Caco-2 (cell line): ENCODE data around the gene CCDC88A. TPM values are rescaled to one million over a fixed set of nuclear protein-coding genes. Genes with fewer than 3 reads are reported as not detected.
A peak's percentile ranks its signal among the peaks of the same experiment; 100 is the strongest.
"Not testable (repeated sequence)": the region's sequence is repeated elsewhere in the genome, so short reads cannot be mapped to it uniquely, and the experiment has no call there.

ENCODE experiments used
- BruUV-seq: library from RNA; stranded (reverse); fragments of 400-500 nt; replicated peaks from 2 replicates; lab custom pipeline; 2021; lab: Mats Ljungman, UMichigan
- CTCF ChIA-PET: fragments of 300-600 bp; sonication (Branson Sonifier 250); formaldehyde crosslinking; loops from one replicate; lab custom pipeline; 2022; ENCODE audit warnings: antibody characterized with exemption; lab: Charles Lee
- POLR2A ChIA-PET: fragments of 300-600 bp; sonication (Branson Sonifier 250); formaldehyde crosslinking; loops from one replicate; lab custom pipeline; 2022; ENCODE audit warnings: antibody characterized with exemption; lab: Charles Lee
- DNase-seq, 2 experiments: peaks; one replicate each; pipeline versions ENCODE4 v3.0.0 to v3.0.0-alpha.2; 2020 to 2022
- H3K27me3 ChIP-seq: replicated peaks from 2 replicates; pipeline ENCODE4 v1.6.0; 2011; ENCODE audit warnings: low read length; ENCODE audit not compliant: control insufficient read depth, insufficient read depth
- H3K36me3 ChIP-seq: 2 replicates; pipeline ENCODE4 v1.5.1; 2011; ENCODE audit warnings: low read length; ENCODE audit not compliant: control insufficient read depth, insufficient read depth
- H3K4me1 ChIP-seq: fragments of 250-450 bp; sonication (Bioruptor Pico); 2 replicates; pipeline ENCODE4 v1.5.1; 2020; ENCODE audit warnings: mild to moderate bottlenecking
- H3K4me3 ChIP-seq: 2 replicates; pipeline ENCODE4 v1.5.1; 2011; ENCODE audit warnings: low read depth, mild to moderate bottlenecking, control low read depth, low read length
- H3K9me3 ChIP-seq: fragments of 250-450 bp; sonication (Bioruptor Pico); 2 replicates; pipeline ENCODE4 v1.5.1; 2020; ENCODE audit warnings: mild to moderate bottlenecking, moderate library complexity
- H3K27ac Mint-ChIP-seq: one replicate; pipeline ENCODE4 v1.8.0; 2022; ENCODE audit warnings: mixed read lengths; ENCODE audit not compliant: unreplicated experiment
- H3K27me3 Mint-ChIP-seq: one replicate; pipeline ENCODE4 v1.8.0; 2022; ENCODE audit warnings: mixed read lengths; ENCODE audit not compliant: insufficient read depth, unreplicated experiment
- H3K36me3 Mint-ChIP-seq: one replicate; pipeline ENCODE4 v1.8.0; 2022; ENCODE audit warnings: mild to moderate bottlenecking, mixed read lengths; ENCODE audit not compliant: insufficient read depth, unreplicated experiment
- H3K4me1 Mint-ChIP-seq: one replicate; pipeline ENCODE4 v1.8.0; 2022; ENCODE audit warnings: low read depth, mixed read lengths; ENCODE audit not compliant: unreplicated experiment
- H3K4me3 Mint-ChIP-seq: one replicate; pipeline ENCODE4 v1.8.0; 2022; ENCODE audit warnings: mild to moderate bottlenecking, moderate library complexity, mixed read lengths; ENCODE audit not compliant: unreplicated experiment
- H3K9me3 Mint-ChIP-seq: one replicate; pipeline ENCODE4 v1.8.0; 2022; ENCODE audit warnings: mixed read lengths; ENCODE audit not compliant: unreplicated experiment
- intact Hi-C: fragments of 100-400 bp; cut with micrococcal nuclease; formaldehyde crosslinking; loops from one replicate; pipeline ENCODE4 v1.10.0; 2022; ENCODE audit not compliant: unreplicated experiment
- total RNA-seq: library from RNA; stranded (reverse); gene quantifications from 2 replicates; pipeline ENCODE4 v1.2.3, GENCODE V29; 2022
- TF ChIP-seq, protein P1 (sequence below), 2 experiments: fragments of 200-600 bp in 1 of 2; IDR thresholded peaks; 1 replicate in 1 of 2; 2 replicates in 1 of 2; pipeline versions ENCODE4 v1.5.1 to v1.8.0; 2011 to 2022; ENCODE audit warnings: antibody characterized with exemption in 1 of 2, control low read depth in 1 of 2, inconsistent platforms in 1 of 2, low read depth in 1 of 2, low read length in 1 of 2, mild to moderate bottlenecking in 1 of 2, moderate library complexity in 1 of 2; ENCODE audit not compliant: insufficient read depth in 1 of 2, severe bottlenecking in 1 of 2, unreplicated experiment in 1 of 2

Gene CCDC88A
- total RNA-seq, 1 experiment from 2014 or later = 7.7 TPM

DNA sequence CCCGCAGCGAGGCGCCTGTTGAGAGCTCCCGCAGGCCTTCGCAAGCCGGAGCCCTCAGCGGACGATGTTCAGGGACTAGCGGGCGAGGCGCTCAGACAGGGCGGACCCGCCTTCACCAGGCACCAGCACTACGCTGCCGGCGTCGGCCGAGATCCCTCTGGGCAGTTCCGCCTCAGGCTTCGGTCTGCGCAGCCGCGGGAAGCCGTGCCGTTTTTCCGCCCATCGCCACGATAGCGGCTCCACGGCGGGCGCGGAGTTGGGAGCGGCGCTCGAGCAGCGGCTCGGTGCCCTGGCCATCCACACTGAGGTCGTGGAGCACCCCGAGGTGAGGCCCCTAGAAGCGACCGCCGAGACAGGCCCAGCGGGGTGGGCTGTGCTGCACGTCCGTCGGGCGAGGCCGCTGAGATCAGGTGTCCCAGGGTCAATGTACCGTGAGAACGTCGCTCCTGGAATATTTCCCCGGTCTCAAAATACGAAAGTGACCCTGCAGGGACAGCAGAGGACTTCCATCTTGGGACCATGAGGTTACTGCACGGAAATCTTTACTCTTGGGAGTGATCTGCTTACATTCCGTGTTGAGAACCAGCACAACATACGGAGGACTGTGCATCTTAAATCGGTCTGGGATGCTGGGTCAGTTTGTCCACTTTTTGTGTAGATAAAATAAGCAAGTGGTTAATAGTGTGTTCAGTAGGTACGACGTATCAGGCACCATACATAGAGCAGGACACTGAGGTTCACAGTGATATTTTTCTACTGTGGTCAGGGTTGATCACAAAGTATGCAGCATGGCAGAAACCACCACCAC is 137.3 kb downstream of the CCDC88A start:
- intact Hi-C loops = loop anchor here (1.0 to 5.0 kb wide), 4 partner anchors 13 to 150 kb away; partner anchors contain the start of genes CCDC88A, CLHC1, MTIF2 and RPS27A
- H3K27me3 Mint-ChIP-seq = no peaks in the 10 kb centered on the region
- Histone ChIP-seq H3K4me3 (peak overlapping the region; percentile 80), H3K27me3 (no peaks in the 10 kb centered on the region), H3K4me1 (peaks cover 9% of the 10 kb centered on the region), H3K36me3 (no peaks in the 10 kb centered on the region), H3K9me3 (no peaks in the 10 kb centered on the region)
- no peaks in the 10 kb centered on the region for H3K9me3 Mint-ChIP-seq
- TF ChIP-seq, protein P1, sequence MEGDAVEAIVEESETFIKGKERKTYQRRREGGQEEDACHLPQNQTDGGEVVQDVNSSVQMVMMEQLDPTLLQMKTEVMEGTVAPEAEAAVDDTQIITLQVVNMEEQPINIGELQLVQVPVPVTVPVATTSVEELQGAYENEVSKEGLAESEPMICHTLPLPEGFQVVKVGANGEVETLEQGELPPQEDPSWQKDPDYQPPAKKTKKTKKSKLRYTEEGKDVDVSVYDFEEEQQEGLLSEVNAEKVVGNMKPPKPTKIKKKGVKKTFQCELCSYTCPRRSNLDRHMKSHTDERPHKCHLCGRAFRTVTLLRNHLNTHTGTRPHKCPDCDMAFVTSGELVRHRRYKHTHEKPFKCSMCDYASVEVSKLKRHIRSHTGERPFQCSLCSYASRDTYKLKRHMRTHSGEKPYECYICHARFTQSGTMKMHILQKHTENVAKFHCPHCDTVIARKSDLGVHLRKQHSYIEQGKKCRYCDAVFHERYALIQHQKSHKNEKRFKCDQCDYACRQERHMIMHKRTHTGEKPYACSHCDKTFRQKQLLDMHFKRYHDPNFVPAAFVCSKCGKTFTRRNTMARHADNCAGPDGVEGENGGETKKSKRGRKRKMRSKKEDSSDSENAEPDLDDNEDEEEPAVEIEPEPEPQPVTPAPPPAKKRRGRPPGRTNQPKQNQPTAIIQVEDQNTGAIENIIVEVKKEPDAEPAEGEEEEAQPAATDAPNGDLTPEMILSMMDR (IDR thresholded peaks at IDR 0.05; ENCODE audit: insufficient read depth in 1 of 2, low read depth in 1 of 2, low read length in 1 of 2, severe bottlenecking in 1 of 2, unreplicated experiment in 1 of 2) = no peak
- H3K4me3 Mint-ChIP-seq = peak overlapping the region; percentile 86
- CTCF ChIA-PET = no interaction called here
- peak overlapping the region; percentile 90 for H3K27ac Mint-ChIP-seq
- peaks cover 18% of the 10 kb centered on the region for H3K36me3 Mint-ChIP-seq
- H3K4me1 Mint-ChIP-seq = peaks cover 7% of the 10 kb centered on the region
- DNase-seq = peak; percentile 91 to 93
- TSS peak; percentile 55 for BruUV-seq
- POLR2A ChIA-PET = interaction anchor here (0.6 to 0.8 kb wide), 2 partner anchors 11 to 237 kb away, joined by 4 to 5 read pairs; partner anchors contain the start of gene CFAP36

DNA sequence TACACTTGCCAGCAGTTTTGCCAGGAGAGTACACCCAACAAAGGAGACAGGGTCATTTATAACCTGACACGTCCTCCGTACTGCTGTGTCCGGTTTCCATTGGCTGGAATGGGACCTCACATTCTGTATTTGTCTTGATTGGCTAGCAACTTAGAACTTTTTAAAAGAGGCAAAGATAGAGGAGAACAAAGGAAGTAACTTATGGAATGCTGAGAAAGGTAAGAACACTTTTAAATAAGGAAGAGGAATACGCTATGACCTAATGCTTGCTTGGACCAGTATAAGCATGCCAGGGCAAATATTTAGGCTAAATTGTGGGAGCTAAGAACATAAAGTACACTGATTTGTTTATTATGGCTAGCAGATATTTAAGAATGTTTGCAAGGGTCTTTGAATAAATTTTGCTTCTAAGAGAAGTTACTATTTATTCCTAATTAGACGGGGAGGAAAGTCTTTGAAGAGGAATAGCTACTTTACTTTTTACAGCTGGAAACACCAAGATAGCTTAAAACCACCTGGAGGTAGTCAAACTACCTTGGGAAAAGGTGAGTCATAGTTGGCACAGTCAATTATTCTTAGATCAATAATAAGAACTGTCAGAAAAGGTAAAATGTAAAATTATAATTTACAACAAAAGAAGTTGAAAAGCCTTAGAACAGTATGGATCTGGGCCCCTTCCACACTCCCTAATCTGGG is 138.7 kb downstream of the CCDC88A start:
- Mint-ChIP-seq H3K36me3 (peaks cover 12% of the 10 kb centered on the region), H3K27ac (peak overlapping the region; percentile 90), H3K4me3 (peak overlapping the region; percentile 50)
- H3K36me3 ChIP-seq, H3K9me3 Mint-ChIP-seq, H3K4me1 Mint-ChIP-seq, DNase-seq, H3K4me1 ChIP-seq, H3K4me3 ChIP-seq, H3K27me3 Mint-ChIP-seq, H3K9me3 ChIP-seq, CTCF ChIA-PET, H3K27me3 ChIP-seq: not testable (repeated sequence)
- intact Hi-C loops = loop anchor here (5.0 kb wide), 3 partner anchors 49 to 151 kb away; partner anchors contain the start of genes CCDC88A, CLHC1 and RPS27A
- POLR2A ChIA-PET = interaction anchor here (0.8 kb wide), 1 partner anchor 239 kb away, joined by 4 read pairs; the partner anchor contains the start of gene CFAP36
- BruUV-seq = TSS peak; percentile 81

DNA sequence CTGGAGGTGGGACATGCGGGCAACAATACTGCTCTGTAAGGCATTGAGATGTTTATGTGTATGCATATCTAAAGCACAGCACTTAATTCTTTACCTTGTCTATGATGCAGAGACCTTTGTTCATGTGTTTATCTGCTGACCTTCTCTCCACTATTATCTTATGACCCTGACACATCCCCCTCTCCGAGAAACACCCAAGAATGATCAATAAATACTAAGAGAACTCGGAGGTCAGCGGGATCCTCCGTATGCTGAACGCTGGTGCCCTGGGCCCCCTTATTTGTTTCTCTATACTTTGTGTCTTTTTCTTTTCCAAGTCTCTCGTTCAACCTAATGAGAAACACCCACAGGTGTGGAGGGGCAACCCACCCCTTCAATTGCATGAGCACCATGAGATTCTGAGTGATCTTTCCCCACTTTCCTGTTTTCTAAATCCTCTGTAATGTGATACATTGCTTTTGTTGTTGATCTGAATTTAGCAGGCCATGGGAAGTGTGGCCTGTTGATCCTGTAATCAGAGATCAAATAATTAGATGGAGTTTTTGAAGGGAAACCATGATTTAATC is 139.7 kb downstream of the CCDC88A start:
- H3K27me3 ChIP-seq, H3K27ac Mint-ChIP-seq, BruUV-seq, H3K4me1 ChIP-seq, H3K27me3 Mint-ChIP-seq, H3K4me1 Mint-ChIP-seq, POLR2A ChIA-PET, H3K9me3 ChIP-seq, CTCF ChIA-PET, H3K4me3 ChIP-seq, H3K36me3 ChIP-seq, H3K9me3 Mint-ChIP-seq, H3K4me3 Mint-ChIP-seq, DNase-seq: not testable (repeated sequence)
- intact Hi-C loops = loop anchor here (5.0 kb wide), 3 partner anchors 48 to 152 kb away; partner anchors contain the start of genes CCDC88A, CLHC1 and RPS27A
- peaks cover 12% of the 10 kb centered on the region for H3K36me3 Mint-ChIP-seq

DNA sequence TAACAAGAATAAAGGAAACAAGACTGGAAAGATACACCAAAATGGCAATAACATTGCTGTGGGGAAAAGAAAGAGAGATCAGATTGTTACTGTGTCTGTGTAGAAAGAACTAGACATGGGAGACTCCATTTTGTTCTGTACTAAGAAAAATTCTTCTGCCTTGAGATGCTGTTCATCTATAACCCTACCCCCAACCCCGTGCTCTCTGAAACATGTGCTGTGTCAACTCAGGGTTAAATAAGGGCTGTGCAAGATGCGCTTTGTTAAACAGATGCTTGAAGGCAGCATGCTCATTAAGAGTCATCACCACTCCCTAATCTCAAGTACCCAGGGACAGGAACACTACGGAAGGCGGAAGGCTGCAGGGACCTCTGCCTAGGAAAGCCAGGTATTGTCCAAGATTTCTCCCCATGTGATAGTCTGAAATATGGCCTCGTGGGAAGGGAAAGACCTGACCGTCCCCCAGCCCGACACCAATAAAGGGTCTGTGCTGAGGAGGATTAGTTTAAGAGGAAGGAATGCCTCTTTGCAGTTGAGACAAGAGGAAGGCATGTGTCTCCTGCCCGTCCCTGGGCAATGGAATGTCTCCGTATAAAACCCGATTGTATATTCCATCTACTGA is 140.3 kb downstream of the CCDC88A start:
- CTCF ChIA-PET, DNase-seq, H3K9me3 Mint-ChIP-seq, BruUV-seq, H3K36me3 ChIP-seq, H3K9me3 ChIP-seq, H3K4me1 Mint-ChIP-seq, intact Hi-C loops, H3K27me3 Mint-ChIP-seq, H3K27me3 ChIP-seq, POLR2A ChIA-PET, H3K27ac Mint-ChIP-seq, H3K4me1 ChIP-seq, H3K4me3 ChIP-seq, H3K4me3 Mint-ChIP-seq: not testable (repeated sequence)
- peaks cover 12% of the 10 kb centered on the region for H3K36me3 Mint-ChIP-seq
